Measurements from ENCODE around the gene ENTPD8.

- TF ChIP-seq POLR2A (IDR thresholded peaks at IDR 0.05) (no peak), EP300 (IDR thresholded peaks at IDR 0.05) (no peak), POLR2AphosphoS5 (IDR thresholded peaks at IDR 0.05) (no peak)
- TF ChIP-seq, protein P1, sequence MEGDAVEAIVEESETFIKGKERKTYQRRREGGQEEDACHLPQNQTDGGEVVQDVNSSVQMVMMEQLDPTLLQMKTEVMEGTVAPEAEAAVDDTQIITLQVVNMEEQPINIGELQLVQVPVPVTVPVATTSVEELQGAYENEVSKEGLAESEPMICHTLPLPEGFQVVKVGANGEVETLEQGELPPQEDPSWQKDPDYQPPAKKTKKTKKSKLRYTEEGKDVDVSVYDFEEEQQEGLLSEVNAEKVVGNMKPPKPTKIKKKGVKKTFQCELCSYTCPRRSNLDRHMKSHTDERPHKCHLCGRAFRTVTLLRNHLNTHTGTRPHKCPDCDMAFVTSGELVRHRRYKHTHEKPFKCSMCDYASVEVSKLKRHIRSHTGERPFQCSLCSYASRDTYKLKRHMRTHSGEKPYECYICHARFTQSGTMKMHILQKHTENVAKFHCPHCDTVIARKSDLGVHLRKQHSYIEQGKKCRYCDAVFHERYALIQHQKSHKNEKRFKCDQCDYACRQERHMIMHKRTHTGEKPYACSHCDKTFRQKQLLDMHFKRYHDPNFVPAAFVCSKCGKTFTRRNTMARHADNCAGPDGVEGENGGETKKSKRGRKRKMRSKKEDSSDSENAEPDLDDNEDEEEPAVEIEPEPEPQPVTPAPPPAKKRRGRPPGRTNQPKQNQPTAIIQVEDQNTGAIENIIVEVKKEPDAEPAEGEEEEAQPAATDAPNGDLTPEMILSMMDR (IDR thresholded peaks at IDR 0.05) = no peak
Measured at GRCh38 chr9:137487454-137488326, 46.5 kb upstream of the ENTPD8 start.

Measured in sigmoid colon (tissue), 4 donors.